ENCODE data around the gene PDLIM3.

GRCh38 chr4:185520119-185520518 lies 15.2 kb downstream of the PDLIM3 start:
- no peak for TF ChIP-seq AKAP8 (CRISPR knock-in tag; IDR thresholded peaks at IDR 0.05)
- TF ChIP-seq PLSCR1 (CRISPR knock-in tag; IDR thresholded peaks at IDR 0.05; ENCODE audit: borderline replicate concordance), result no peak
- no peak for TF ChIP-seq MLX (CRISPR knock-in tag; IDR thresholded peaks at IDR 0.05)
- TF ChIP-seq ZBTB3 (CRISPR knock-in tag; IDR thresholded peaks at IDR 0.05; ENCODE audit: borderline replicate concordance, low read depth), result no peak
- TF ChIP-seq ZNF331 (CRISPR knock-in tag; IDR thresholded peaks at IDR 0.05), result no peak
- TF ChIP-seq ZBTB1 (CRISPR knock-in tag; IDR thresholded peaks at IDR 0.05; ENCODE audit: borderline replicate concordance), result no peak
- no peak for TF ChIP-seq ZNF768 (CRISPR knock-in tag; IDR thresholded peaks at IDR 0.05)
- TF ChIP-seq REST (IDR thresholded peaks at IDR 0.05; ENCODE audit: borderline replicate concordance in 1 of 2, low read depth in 1 of 2, low read length in 2 of 2), result no peak
- TF ChIP-seq U2AF2 (IDR thresholded peaks at IDR 0.05; ENCODE audit: low read depth, low read length), result no peak
- TF ChIP-seq NFRKB (IDR thresholded peaks at IDR 0.05), result no peak
- TF ChIP-seq HDAC2 (CRISPR knock-in tag; IDR thresholded peaks at IDR 0.05), result no peak
- no peak for TF ChIP-seq TAF1 (CRISPR knock-in tag; IDR thresholded peaks at IDR 0.05)
